ENCODE results near the gene GH1.
"Not testable (repeated sequence)": the region's sequence is repeated elsewhere in the genome, so short reads cannot be mapped to it uniquely, and the experiment has no call there.

The GH1 gene

GRCh38 chr17:63894021-63894420 is 24.6 kb downstream of the GH1 start:
- not testable (repeated sequence) for DNase-seq

- not testable (repeated sequence) for DNase-seq
Measured at GRCh38 chr17:63892316-63893037, 26.2 kb downstream of the GH1 start.

GRCh38 chr17:63889026-63889848 is 29.4 kb downstream of the GH1 start:
- peak; percentile 28 to 39 for DNase-seq

- DNase-seq = not testable (repeated sequence)
Measured at GRCh38 chr17:63885119-63885518, 33.5 kb downstream of the GH1 start.

- not testable (repeated sequence) for DNase-seq
Measured at GRCh38 chr17:63882626-63883126, 36.0 kb downstream of the GH1 start.

GRCh38 chr17:63881935-63882601 is 36.6 kb downstream of the GH1 start, which contains the start of gene GH2:
TSS of gene GH2 (minus strand) at chr17:63881944. CDS start at chr17:63881801, 143 bp downstream.
- DNase-seq = peak; percentile 60 to 72

- DNase-seq = not testable (repeated sequence)
Measured at GRCh38 chr17:63881337-63881736, 37.3 kb downstream of the GH1 start.

- DNase-seq = no peak
Measured at GRCh38 chr17:63880706-63881105, 37.9 kb downstream of the GH1 start.

- not testable (repeated sequence) for DNase-seq
Measured at GRCh38 chr17:63878413-63878812, 40.2 kb downstream of the GH1 start.

GRCh38 chr17:63874693-63875092 is 43.9 kb downstream of the GH1 start:
- DNase-seq = not testable (repeated sequence)

GRCh38 chr17:63874061-63874626 is 44.5 kb downstream of the GH1 start:
- not testable (repeated sequence) for DNase-seq

GRCh38 chr17:63873577-63873976 is 45.1 kb downstream of the GH1 start, which contains the start of gene CSH2:
TSS of gene CSH2 (minus strand) at chr17:63873677. CDS start at chr17:63873614, 63 bp downstream.
- not testable (repeated sequence) for DNase-seq

- not testable (repeated sequence) for DNase-seq
Measured at GRCh38 chr17:63871646-63872365, 46.8 kb downstream of the GH1 start.

- not testable (repeated sequence) for DNase-seq
Measured at GRCh38 chr17:63870292-63870665, 48.4 kb downstream of the GH1 start.

GRCh38 chr17:63869491-63870291 is 48.9 kb downstream of the GH1 start:
- DNase-seq = not testable (repeated sequence)
